Fibroblast of gingiva (primary cell): ENCODE data around the gene ATP6V1D.
"Not testable (repeated sequence)": the region's sequence is repeated elsewhere in the genome, so short reads cannot be mapped to it uniquely, and the experiment has no call there.

ENCODE experiments used
- DNase-seq: peaks from one replicate; pipeline ENCODE4 v3.0.0-alpha.2; 2011; ENCODE audit warnings: low read depth

ATP6V1D gene

DNA sequence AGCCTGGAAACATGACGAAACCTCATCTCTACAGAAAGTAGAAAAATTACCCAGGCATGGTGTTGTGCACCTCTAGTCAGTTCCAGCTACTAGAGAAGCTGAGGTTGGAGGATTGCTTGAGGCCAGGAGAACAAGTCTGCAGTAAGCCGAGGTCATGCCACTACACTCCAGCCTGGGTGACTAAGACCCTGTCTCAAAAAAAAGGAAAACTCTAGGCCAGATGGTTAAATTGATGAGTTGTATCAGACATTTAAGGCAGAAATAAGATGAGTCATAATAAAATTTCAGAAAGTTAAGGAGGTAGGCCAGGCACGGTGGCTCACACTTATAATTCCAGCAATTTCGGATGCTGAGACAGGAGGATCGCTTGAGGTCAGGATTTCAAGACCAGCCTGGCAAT is 11.2 kb upstream of the ATP6V1D start:
- no peak for DNase-seq

DNA sequence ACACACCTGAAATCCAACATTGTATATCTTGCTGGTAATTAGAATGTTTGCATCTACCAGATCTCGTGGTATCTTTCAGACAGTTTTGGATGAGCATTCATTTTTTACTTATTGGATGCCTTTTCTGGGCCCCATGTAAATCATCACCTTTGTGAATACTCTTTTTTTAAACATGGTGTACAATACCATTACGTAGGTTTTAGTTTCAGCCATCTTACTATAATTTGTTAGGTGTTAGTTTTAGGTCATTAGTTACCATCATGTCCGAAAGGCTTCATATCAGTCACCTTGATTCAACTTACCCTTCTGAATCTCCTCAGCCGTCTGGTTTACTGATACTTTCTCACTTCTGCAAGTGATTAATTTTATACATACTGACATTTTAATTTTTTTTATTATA is 5.9 kb upstream of the ATP6V1D start:
- no peak for DNase-seq

DNA sequence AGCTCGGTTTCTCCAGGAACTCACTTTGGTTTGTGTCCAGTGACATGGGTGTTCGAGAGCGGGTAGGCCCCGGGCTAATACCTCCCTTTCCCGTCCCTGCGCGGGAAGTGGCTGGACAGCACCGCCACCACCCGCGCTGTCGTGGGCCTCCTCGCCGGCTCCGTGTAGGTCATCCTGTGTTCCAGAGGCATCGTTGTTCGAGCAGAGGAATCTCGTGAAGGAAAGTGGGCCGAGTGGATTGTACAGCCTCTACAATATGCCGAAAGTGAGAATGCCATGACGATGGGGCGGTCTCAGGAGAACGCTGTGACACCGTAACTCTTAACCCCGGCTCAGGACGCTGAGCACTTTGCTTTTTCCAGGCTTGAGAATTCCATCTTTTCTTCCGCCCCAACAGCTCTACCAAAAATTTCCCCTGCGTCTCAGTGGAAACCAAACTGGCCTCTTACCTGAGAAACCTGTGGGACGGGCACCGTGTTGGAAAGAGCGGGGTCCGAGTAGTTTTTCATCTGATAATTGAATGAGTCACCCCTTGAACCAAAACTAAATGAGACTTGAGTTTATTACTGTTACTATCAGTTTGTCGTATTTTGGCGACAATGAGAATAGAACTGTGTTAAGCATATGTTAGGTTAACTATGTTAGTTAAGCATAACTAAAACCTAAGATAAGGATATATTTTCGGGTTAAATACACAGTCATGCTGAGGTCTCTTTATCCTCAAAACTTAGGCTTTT is 1.0 kb upstream of the ATP6V1D start:
- DNase-seq, result no peak

DNA sequence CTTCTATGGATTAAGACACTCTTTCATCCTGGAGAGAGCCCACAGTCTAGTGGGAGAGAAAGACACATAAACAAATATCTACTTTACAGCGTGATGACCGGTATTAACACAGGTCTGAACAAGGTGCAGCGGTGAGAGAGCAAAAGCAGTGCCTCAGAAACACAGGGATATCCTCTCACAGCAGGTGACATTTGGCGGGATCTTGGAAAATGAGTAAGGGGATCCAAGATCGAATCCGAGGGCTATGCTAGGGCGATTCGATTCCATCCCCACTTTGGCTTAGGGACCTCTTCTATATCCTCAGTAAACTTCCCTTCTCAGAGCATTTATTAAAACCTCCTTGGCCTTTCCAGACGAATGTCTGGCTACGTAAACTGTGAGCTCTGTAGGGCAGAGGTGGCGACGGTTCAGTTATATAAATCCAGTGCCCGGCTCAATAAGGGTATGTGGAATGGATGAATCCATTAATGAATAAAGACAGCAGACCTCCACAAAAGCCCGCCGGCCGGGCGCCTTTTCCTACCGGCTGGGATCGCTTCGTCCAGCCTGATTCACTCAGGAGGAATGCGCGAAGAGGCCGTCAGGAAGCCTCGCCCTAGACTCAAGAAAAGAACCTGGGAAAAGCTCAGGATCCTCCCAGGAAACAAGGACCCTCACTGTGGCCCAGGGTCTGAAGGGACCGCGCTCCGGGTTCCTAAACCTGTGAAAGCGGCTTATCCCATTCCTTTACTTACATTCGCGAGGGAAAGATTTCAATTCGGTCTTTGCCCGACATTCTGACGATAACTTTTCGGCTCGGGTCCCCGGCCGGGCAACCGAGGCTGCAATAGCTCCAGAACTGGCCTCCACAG is 455 bp downstream of the ATP6V1D start:
- peak; percentile 19 for DNase-seq

DNA sequence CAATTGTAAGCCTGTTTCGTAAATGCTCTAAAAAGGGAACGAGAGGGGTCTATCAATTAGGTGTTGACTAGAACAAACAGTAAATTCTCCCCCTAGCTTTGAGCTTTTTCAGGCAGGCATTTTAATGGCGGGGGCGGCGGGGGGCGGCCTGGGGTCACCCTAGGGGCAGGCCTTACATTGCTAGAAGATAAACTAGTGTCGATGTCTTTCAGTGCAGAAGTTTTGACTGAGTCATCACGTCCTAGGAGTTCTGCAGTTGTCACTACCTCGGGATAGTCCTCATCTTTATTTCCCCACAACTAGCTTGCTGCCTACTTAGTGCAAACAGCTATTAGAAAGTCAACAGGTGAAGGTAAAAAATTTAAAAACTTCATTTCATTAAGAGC is 1.6 kb downstream of the ATP6V1D start:
- DNase-seq, result no peak

DNA sequence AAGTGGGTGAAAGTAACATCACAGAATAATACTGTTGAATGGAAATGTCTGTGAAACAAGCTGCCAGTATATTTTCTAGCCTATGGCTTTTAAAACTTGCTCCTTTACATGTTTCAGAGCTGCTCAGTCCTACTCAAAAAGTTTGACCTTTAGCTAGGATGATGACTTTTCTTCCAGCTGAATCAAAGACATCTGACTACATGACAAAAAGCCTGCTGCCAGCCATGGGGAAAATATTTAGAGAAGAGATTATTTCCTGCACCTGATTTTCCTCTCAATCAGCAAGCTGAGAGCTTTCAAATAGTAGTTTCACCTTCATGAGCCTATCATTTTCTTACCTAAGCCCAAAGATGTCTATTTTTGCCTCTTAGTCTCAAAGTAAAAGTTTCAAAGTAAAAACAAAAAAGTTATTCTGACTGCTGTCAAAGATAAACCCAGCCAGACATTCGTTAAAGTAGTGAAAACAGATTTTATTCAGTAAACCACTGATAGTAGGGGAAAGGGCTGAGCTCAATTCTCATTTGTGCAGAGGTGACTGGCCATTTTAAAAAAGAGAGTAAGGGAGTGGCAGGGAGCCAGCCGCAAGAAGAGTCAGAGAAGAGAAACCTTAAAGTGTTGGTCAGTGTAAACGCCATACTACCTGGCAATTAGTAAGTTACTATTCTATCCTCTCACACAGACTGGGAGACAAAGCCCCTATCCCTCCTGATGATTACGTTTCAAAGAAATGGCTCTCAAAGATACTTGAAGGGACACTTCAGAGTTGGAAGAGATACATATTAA is 2.2 kb downstream of the ATP6V1D start:
- DNase-seq, result no peak

DNA sequence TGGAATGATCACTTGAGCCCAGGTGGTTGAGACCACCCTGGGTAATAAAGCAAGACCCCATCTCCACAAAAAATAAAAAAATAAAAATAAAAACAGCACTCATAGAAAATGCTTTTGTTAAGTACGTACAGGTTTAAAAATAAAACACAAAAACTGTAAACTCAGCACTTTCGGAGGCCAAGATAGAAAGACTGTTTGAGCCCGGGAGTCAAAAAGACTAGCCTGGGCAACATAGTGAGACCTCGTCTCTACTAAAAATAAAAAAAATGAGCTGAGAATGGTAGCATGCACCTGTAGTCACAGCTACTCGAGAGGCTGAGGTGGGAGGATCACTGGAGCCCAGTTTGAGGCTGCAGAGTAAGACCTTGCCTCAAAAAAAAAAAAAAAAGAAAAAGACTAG is 7.5 kb downstream of the ATP6V1D start:
- no peak for DNase-seq

DNA sequence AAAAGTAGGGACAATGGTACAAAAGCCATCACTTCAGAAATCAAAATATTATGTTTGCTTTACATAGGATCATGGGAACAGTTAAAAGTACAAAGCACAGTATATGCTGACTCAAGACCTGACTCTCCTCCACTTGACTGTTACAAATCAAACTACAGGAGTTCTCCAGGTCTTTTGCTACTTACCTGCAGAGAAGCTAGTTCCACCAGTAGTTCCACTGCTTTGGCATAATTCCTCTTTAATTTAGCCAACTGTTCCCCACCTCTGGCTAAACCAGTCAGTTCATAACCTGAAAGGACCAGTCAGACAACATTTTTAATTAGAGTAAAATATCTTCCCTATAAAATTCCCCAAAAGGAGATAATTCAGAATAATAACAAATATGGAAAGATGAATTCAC is 14.0 kb downstream of the ATP6V1D start:
- DNase-seq, result no peak

DNA sequence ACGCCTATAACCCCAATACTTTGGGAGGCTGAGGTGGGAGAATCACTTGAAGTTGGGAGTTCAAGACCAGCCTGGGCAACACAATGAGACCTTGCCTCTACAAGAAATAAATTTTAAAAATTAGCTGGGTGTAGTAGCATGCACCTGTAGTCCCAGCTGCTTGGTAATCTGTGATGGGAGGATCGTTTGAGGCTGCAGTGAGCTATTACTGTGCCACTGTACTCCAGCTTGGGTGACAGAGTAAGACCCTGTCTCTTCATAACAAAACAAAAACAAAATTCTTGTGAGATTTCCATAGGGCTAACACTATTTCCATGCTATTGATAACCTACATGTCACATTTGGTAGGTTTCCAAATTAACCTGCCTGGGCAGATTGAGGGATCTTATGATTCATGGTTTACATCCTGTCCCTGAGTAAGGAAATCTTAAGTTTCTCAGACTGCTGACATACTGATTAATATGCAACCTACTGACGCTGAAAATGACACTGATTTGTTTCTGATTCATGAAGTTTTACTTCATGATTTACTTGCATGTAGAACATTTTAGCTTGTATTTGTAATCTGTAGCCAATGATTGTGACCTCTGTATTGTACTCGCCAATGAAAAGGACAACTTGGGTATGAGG is 15.9 kb downstream of the ATP6V1D start:
- no peak for DNase-seq

DNA sequence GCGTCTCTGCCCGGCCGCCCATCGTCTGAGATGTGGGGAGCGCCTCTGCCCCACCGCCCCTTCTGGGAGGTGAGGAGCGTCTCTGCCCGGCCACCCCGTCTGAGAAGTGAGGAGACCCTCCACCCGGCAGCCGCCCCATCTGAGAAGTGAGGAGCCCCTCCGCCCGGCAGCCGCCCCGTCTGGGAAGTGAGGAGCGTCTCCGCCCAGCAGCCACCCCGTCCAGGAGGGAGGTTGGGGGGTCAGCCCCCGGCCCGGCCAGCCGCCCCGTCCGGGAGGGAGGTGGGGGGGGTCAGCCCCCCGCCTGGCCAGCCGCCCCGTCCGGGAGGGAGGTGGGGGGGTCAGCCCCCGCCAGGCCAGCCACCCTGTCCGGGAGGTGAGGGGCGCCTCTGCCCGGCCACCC is 18.4 kb downstream of the ATP6V1D start:
- not testable (repeated sequence) for DNase-seq

DNA sequence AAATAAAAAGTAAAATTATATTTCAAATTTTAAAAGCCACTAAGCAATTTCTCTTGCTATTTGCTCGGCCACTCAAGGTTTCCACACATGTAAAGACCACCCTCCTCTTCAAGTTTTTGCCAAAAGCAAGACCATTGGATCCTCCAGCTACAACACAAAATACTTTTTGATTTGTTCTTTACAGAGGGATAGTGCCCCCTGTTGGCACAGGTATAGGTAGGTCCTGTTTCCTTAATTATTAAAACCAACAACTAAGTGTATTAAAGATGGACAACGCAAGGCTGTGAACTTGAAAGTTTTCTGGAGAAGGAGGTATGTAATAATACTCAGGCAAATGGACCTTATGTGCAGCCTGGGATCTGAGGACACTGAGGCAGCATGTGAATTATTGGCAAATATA is 23.8 kb downstream of the ATP6V1D start:
- DNase-seq, result no peak

DNA sequence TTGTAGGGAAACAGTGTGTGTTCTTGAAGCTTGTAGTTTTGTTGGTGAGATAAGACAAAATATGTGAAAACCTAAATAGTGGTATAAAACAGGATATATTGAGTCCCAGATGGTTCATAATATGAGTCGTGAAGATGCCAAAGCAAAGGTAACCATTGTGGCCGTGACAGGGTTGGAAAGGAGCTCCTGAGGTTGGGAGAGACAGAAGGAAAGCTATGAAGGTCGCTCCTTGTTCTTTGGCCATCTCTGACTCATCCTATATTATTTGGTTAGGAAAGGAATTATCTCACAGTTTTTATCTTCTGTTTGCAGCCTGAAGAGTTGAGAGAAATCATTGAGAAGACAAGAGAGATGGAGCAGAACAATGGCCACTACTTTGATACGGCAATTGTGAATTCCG is 27.1 kb downstream of the ATP6V1D start:
- DNase-seq, result no peak

DNA sequence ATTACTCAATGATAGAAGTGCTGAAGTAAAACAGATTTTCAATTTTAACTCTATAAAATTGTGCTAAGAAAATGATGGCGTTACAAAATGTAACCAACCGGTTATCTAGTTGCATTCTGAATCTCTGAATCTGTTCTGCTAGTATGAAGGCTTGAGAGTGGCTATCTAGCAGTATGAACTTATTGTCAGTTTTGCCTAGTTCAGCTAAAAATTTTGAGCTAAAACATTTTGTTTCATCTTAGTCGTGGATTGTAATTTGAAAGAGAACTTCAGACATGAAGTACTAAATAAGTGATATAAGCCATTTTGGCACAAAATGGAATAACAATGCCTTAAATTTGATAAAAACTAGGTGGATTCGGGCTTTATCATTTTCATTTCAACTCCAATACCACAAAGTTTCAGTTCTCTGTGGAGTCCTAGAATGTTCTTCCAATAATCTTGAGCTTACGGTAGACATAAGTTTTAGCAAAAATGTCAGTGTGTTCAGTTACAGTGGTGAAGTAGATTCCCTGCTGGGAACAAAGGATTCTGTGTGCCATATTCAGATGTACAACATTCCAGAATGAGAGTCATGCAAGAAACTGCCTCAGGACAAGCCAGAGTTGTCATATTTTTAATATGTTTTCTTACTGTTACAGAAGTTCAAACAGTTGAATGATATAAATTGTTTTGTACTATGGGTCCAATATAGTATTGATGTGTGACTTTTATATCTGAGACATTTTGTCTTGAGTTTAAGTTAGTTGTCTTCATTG is 28.1 kb downstream of the ATP6V1D start:
- DNase-seq, result no peak

DNA sequence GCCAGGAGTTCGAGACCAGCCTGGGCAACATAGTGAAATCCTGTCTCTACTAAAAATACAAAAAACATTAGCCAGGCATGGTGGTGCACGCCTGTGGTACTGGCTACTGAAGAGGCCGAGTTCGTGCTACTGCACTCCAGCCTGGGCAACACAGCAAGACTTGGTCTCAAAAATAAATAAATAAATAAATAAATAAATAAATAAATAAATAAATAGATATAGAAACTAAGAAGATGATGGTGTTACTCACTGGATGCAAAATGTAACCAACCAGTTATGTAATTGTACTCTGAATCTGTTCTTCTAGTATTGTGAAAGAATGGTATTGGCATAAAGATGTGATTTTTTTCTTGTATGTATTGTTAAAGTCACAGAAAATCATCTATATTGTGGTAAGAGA is 29.9 kb downstream of the ATP6V1D start:
- DNase-seq, result peak; percentile 2

DNA sequence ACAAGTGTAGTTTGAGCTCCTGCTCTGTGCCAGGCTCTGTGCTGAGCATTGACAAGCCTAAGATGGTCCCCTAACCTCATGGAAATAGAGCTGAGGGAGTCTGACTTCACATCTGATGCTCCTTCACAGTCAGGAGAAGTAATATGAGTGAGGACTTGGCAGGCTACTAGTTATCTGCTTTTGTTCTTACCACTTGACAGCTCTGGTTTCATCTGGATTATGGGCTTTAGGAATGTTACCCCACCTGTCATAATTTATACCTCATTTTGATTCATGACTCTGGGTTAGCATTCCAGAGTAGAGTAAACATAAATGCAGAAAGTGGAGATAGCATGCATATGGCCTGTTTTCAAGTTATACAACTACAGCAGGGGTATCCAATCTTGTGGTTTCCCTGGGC is 40.5 kb downstream of the ATP6V1D start:
- DNase-seq, result no peak

DNA sequence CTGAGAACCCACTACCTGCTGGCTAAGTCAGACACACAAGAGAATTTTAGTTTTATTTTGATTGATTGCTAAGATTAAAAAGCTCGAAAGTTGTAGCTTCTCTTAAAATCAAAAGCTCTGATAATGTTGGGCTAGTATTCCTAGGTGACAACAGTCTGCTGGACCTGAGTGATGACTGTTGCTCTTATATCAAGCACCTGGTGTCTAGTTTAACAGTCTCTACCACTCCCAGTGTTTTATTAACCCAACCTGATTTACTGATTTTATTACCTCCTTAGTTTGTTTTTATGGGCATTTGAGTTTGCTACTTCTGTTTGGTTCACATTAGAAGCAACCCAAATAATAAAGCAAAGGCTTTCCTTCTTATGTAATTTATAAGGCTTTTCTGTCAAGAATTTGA is 41.8 kb downstream of the ATP6V1D start:
- DNase-seq, result no peak

DNA sequence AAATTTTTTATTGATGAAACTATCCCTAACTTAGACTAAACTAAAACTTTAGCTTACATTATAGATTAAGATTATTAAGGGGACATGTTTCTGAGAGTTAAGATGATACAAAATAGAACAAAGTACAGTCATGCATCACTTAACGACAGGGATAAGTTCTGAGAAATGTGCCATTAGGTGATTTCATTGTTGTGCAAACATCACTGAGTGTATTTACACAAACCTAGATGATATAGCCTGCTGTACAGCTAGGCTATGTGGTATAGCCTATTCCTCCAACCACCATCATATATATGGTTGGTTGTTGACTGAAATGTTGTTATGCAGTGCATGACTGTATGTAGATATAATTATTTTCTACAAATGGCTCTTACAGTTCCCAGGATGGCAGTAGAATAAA is 46.5 kb downstream of the ATP6V1D start:
- DNase-seq, result no peak

DNA sequence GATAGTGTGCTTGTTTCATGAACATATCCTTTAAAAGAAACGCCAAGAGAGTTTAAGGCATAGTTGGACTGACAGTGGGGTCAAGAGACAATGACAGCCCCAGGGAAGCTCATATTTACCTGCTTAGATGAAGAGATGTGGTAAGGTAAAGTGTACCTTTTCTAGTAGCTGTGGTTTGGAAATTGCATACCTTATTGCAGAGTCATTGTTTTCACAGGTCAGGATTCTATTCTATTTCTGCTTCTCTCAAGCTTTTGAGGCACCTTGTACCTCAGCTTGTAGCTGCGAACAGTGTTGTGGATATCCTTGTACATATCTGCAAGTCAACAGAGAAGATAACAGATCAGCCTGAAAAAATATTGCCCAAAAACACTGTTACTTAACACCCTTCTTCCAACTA is 47.7 kb downstream of the ATP6V1D start:
- DNase-seq, result no peak
